PC-9 (cell line): ENCODE measurements around the gene TMEM45B.
A peak's percentile ranks its signal among the peaks of the same experiment; 100 is the strongest.

ENCODE experiments used
- EZH2 ChIP-seq: fragments of 200-600 bp; sonication (generic); IDR thresholded peaks from 2 replicates; pipeline ENCODE4 v1.8.0; 2017; ENCODE audit warnings: antibody characterized with exemption, low read depth
- TF ChIP-seq, protein P1 (sequence below): fragments of 200-600 bp; sonication (generic); conservative IDR thresholded peaks from 2 replicates; pipeline ENCODE4 v1.6.1; 2017; ENCODE audit warnings: mixed run types, antibody characterized with exemption, mild to moderate bottlenecking, moderate library complexity

DNA sequence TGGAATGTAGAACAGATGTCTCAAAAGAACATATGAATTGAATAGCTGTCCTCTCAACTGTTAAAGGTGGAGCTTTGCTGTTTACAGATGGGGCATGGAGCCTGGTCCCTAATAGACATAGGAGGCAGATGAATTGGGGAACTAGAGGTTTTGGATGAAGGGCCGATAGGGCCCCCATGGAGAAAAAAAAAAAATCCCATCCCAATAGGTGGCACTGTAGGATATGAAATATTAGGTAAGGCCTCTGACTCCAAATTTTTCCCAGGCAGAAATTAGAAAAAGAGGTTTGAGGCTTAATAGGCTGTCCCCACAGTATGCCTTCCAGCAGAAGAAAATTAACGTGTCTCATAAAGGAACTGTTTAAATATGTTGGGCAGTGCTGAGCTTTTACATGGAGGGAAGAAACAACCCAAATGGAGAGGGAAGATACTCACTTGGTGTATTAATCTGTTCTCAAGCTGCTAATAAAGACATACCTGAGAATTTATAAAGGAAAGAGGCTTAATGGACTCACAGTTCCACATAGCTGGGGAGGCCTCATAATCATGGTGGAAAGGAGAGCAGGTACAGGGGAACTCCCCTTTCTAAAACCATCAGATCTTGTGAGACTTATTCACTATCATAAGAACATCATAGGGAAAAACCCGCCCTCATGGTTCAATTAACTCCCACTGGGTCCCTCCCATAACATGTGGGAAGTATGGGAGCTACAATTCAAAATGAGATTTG, 30.1 kb upstream of the TMEM45B start:
- no peak for TF ChIP-seq EZH2
- TF ChIP-seq, protein P1, sequence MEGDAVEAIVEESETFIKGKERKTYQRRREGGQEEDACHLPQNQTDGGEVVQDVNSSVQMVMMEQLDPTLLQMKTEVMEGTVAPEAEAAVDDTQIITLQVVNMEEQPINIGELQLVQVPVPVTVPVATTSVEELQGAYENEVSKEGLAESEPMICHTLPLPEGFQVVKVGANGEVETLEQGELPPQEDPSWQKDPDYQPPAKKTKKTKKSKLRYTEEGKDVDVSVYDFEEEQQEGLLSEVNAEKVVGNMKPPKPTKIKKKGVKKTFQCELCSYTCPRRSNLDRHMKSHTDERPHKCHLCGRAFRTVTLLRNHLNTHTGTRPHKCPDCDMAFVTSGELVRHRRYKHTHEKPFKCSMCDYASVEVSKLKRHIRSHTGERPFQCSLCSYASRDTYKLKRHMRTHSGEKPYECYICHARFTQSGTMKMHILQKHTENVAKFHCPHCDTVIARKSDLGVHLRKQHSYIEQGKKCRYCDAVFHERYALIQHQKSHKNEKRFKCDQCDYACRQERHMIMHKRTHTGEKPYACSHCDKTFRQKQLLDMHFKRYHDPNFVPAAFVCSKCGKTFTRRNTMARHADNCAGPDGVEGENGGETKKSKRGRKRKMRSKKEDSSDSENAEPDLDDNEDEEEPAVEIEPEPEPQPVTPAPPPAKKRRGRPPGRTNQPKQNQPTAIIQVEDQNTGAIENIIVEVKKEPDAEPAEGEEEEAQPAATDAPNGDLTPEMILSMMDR: peak; percentile 73
